ENCODE data around the gene PKP4. TPM values are rescaled to one million over a fixed set of nuclear protein-coding genes. Genes with fewer than 3 reads are reported as not detected.
A peak's percentile ranks its signal among the peaks of the same experiment; 100 is the strongest.
"Not testable (repeated sequence)": the region's sequence is repeated elsewhere in the genome, so short reads cannot be mapped to it uniquely, and the experiment has no call there.

PKP4 gene
- total RNA-seq, 3 donors from 2014 or later = 41.6 to 59.1 (median 51.1) TPM

DNA sequence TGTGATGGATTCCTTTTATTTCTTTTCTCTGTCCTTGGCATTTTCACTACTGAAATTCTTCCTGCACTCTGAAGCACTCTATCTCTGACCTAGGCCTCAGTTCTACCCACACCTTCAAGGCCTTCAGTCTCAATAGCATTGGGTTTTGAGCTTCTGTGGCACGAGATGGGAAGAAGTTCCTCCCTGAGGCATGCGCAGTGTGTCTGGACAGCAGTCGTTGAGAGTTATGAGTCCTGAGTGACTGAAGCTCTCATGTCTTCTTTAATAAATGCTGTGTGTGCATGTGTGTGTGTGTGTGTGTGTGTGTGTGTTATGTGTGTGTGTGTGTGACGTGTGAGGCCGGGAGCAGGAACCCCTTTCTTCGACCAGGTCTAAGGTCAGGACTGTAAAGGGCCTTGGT lies 242.6 kb downstream of the PKP4 start:
- H3K9me3 ChIP-seq = peaks cover 5% of the 10 kb centered on the region
- TF ChIP-seq, protein P1, sequence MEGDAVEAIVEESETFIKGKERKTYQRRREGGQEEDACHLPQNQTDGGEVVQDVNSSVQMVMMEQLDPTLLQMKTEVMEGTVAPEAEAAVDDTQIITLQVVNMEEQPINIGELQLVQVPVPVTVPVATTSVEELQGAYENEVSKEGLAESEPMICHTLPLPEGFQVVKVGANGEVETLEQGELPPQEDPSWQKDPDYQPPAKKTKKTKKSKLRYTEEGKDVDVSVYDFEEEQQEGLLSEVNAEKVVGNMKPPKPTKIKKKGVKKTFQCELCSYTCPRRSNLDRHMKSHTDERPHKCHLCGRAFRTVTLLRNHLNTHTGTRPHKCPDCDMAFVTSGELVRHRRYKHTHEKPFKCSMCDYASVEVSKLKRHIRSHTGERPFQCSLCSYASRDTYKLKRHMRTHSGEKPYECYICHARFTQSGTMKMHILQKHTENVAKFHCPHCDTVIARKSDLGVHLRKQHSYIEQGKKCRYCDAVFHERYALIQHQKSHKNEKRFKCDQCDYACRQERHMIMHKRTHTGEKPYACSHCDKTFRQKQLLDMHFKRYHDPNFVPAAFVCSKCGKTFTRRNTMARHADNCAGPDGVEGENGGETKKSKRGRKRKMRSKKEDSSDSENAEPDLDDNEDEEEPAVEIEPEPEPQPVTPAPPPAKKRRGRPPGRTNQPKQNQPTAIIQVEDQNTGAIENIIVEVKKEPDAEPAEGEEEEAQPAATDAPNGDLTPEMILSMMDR (IDR thresholded peaks at IDR 0.05) = no peak
- no peak for DNase-seq
- no peaks in the 10 kb centered on the region for H3K4me1 ChIP-seq (ENCODE audit: low read depth)
- H3K36me3 ChIP-seq (ENCODE audit: low read depth) = no peaks in the 10 kb centered on the region
- intact Hi-C loops (cut with DNase I, micrococcal nuclease) = no loop called here
- ATAC-seq = no peak
- no peak overlapping the region for H3K4me3 ChIP-seq

DNA sequence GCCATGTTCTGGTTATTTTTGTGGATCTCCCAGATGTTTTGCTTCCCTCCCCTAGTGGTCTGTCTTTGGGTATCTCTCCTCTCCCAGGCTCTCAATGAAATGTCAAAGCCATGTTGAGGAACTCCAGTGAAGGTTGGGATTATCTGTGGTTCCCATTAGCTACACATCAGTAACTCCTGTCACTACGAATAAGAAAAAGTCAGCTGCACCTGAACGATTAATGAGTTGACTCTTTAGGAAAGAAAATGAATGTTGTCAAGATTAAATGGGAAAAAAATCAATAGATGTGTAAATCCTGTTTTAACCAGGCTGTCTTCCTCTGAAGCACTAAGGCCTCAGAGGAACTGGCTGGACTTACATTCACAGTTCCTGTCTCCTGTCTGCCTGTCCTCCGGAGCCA lies 244.3 kb downstream of the PKP4 start:
- ATAC-seq (no peak), DNase-seq (no peak)
- no peak overlapping the region for H3K4me3 ChIP-seq
- no peaks in the 10 kb centered on the region for H3K4me1 ChIP-seq (ENCODE audit: low read depth)
- intact Hi-C loops (cut with DNase I, micrococcal nuclease) = no loop called here
- TF ChIP-seq, protein P1 (IDR thresholded peaks at IDR 0.05) = no peak
- peaks cover 10% of the 10 kb centered on the region for H3K9me3 ChIP-seq
- no peaks in the 10 kb centered on the region for H3K36me3 ChIP-seq (ENCODE audit: low read depth)

DNA sequence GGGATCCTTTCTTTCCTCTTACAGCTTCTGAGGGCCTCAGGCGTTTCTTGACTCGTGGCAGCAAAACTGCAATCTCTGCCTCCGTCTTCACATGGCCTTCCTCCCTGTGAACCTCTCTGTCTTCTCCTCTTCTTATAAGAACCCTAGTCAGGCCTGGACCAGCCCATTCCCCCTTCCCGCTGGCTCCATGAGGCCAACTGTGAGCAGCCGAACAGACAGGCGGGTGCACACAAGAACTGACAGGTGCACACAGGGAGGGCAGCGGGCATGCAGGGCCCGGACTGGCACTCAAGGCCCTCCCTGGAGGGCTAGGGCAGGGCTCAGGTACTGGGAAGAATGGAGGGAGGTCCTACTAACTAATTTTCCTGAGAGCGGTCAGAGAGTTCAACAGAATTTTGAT lies 246.0 kb downstream of the PKP4 start:
- Histone ChIP-seq H3K4me1 (ENCODE audit: low read depth) (no peaks in the 10 kb centered on the region), H3K4me3 (no peak overlapping the region), H3K36me3 (ENCODE audit: low read depth) (no peaks in the 10 kb centered on the region), H3K9me3 (peaks cover 5% of the 10 kb centered on the region)
- intact Hi-C loops (cut with DNase I, micrococcal nuclease) = no loop called here
- no peak for ATAC-seq
- TF ChIP-seq, protein P1 (IDR thresholded peaks at IDR 0.05) = no peak
- no peak for DNase-seq

DNA sequence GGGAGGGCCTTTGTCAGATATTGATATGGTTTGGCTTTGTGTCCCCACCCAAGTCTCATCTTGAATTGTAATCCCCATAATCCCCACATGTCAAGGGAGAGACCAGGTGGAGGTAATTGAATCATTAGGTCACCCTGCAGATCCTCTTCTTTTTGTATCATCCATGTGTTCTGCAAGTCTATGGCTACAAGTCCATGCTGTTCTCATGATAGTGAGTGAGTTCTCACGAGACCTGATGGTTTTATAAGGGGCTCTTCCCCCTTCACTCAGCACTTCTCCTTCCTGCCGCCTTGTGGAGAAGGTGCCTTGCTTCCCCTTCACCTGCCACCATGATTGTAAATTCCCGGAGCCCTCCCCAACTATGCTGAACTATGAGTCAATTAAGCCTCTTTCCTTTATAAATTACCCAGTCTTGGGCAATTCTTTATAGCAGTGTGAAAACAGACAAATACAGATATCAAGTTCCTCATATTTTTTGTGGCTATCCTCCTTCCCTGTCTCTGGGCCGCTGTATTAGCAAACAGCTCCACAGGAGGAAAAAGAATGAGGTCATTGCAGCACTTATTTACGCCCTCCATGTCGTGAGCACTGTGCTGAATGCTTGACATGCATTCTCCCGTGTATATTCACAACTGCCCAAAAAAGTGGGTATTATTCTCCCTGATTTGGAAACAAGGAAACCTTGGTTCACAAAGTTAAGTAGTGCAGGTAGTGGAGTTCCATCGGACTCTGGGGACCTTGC lies 248.1 kb downstream of the PKP4 start:
- H3K4me1 ChIP-seq (ENCODE audit: low read depth); H3K36me3 ChIP-seq (ENCODE audit: low read depth); intact Hi-C loops (cut with DNase I, micrococcal nuclease); H3K9me3 ChIP-seq; DNase-seq; ATAC-seq; H3K4me3 ChIP-seq: not testable (repeated sequence)

DNA sequence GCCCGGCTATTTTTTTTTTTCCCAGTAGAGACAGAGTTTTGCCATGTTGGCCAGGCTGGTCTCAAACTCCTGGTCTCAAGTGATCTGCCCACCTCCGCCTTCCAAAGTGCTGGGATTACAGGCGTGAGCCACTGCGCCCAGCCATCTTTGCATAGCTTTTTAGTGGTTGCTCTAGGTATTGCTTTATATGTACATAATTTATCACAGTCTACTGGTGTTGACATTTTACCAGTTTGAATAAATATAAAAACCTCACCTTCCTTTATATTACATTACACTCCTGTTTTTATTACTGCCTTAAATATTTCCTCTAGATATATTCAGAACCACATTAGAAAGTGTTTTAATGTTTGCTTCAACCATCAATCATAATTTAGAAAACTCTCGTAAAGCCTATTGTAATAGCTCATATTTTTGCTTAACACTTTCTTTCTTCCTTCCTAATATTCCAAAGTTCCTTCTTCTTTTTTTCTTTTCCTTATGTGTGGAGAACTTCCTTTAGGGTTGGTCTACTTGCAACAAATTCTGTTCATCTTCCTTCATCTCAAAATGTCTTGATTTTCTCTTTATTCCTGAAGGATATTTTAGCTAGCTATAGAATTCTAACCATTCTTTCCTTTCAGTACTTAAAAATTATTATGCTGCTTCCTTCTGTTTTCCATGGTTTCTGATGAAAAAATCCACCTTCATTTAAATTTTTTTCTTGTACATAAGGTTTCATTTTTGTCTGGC lies 256.2 kb downstream of the PKP4 start:
- intact Hi-C loops (cut with DNase I, micrococcal nuclease) = no loop called here
- ATAC-seq (peak; percentile 67), DNase-seq (no peak)
- H3K4me1 ChIP-seq (ENCODE audit: low read depth) = no peaks in the 10 kb centered on the region
- H3K36me3 ChIP-seq (ENCODE audit: low read depth) = no peaks in the 10 kb centered on the region
- TF ChIP-seq, protein P1 (IDR thresholded peaks at IDR 0.05) = no peak
- no peak overlapping the region for H3K4me3 ChIP-seq
- no peaks in the 10 kb centered on the region for H3K9me3 ChIP-seq

DNA sequence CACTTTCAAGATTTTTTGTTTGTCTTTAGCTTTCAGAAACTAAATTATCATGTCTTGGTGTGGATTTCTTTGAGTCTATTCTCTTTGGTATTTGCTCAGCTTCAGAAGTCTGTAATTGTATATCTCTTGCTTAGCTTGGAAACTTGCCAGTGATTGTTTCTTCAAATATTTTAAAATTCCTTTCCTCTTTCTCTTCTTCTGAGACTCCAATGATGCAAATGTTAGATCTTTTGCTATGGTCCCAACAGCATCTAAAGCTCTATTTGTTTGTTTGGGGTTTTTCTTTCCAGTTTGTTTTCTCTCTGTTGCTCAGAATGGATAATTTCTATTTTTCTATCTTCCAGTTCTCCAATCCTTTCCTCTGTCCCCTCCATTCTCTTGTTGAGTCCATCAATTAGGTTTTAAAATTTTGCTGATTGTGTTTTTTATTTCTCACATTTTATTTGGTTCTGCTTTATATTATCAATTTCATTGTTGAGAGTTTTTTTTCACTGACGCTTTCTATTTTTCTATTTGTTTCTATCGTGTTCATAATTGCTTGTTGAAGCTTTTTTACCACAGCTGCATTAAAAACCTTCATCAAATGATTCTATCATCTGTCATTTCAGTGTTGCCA lies 256.9 kb downstream of the PKP4 start:
- Histone ChIP-seq H3K4me1 (ENCODE audit: low read depth) (no peaks in the 10 kb centered on the region), H3K9me3 (no peaks in the 10 kb centered on the region), H3K4me3 (no peak overlapping the region), H3K36me3 (ENCODE audit: low read depth) (no peaks in the 10 kb centered on the region)
- DNase-seq = no peak
- TF ChIP-seq, protein P1 (IDR thresholded peaks at IDR 0.05) = no peak
- ATAC-seq = no peak
- intact Hi-C loops (cut with DNase I, micrococcal nuclease) = no loop called here

Measured in mucosa of descending colon (tissue), 3 donors.